IPS-18c (cell line): ENCODE results near the gene CFAP70.
A peak's percentile ranks its signal among the peaks of the same experiment; 100 is the strongest.
"Not testable (repeated sequence)": the region's sequence is repeated elsewhere in the genome, so short reads cannot be mapped to it uniquely, and the experiment has no call there.

ENCODE experiments used
- H3K4me3 ChIP-seq: 2 replicates; pipeline ENCODE4 v1.7.0; 2013; ENCODE audit warnings: low read depth, mild to moderate bottlenecking, low read length, moderate library complexity; ENCODE audit not compliant: insufficient read depth
- H3K9me3 ChIP-seq: one replicate; pipeline ENCODE4 v1.6.1; 2013; ENCODE audit warnings: mild to moderate bottlenecking, low read length, moderate library complexity; ENCODE audit not compliant: control insufficient read depth, insufficient read depth

The CFAP70 gene

GRCh38 chr10:73358331-73359279, at the start of gene CFAP70:
CFAP70 (minus strand) TSS chr10:73358864; CDS start chr10:73354796, 4,068 bp downstream.
- peak within 1 kb of the TSS; percentile 82 for H3K4me3 ChIP-seq
- no peaks in the 10 kb centered on the region for H3K9me3 ChIP-seq

GRCh38 chr10:73408061-73408460, 49.4 kb upstream of the CFAP70 start:
- no peak overlapping the region for H3K4me3 ChIP-seq
- no peaks in the 10 kb centered on the region for H3K9me3 ChIP-seq

GRCh38 chr10:73407495-73407894, 48.8 kb upstream of the CFAP70 start:
- H3K9me3 ChIP-seq = no peaks in the 10 kb centered on the region
- H3K4me3 ChIP-seq = no peak overlapping the region

- H3K9me3 ChIP-seq = no peaks in the 10 kb centered on the region
- no peak overlapping the region for H3K4me3 ChIP-seq
Observed at GRCh38 chr10:73406846-73407245, 48.2 kb upstream of the CFAP70 start.

- no peak overlapping the region for H3K4me3 ChIP-seq
- H3K9me3 ChIP-seq = no peaks in the 10 kb centered on the region
Observed at GRCh38 chr10:73405556-73405955, 46.9 kb upstream of the CFAP70 start.

GRCh38 chr10:73404690-73405089, 46.0 kb upstream of the CFAP70 start:
- H3K9me3 ChIP-seq = no peaks in the 10 kb centered on the region
- H3K4me3 ChIP-seq = no peak overlapping the region

- H3K4me3 ChIP-seq = no peak overlapping the region
- H3K9me3 ChIP-seq = no peaks in the 10 kb centered on the region
Observed at GRCh38 chr10:73401636-73402035, 43.0 kb upstream of the CFAP70 start.

- H3K4me3 ChIP-seq = no peak overlapping the region
- H3K9me3 ChIP-seq = no peaks in the 10 kb centered on the region
Observed at GRCh38 chr10:73399063-73399462, 40.4 kb upstream of the CFAP70 start.

- Histone ChIP-seq H3K9me3 (no peaks in the 10 kb centered on the region), H3K4me3 (no peak overlapping the region)
Observed at GRCh38 chr10:73398024-73398423, 39.4 kb upstream of the CFAP70 start.

GRCh38 chr10:73394325-73394724, 35.7 kb upstream of the CFAP70 start:
- not testable (repeated sequence) for H3K4me3 ChIP-seq, H3K9me3 ChIP-seq

GRCh38 chr10:73388228-73388627, 29.6 kb upstream of the CFAP70 start:
- Histone ChIP-seq H3K4me3 (no peak overlapping the region), H3K9me3 (no peaks in the 10 kb centered on the region)

GRCh38 chr10:73386583-73386982, 27.9 kb upstream of the CFAP70 start:
- H3K4me3 ChIP-seq = no peak overlapping the region

GRCh38 chr10:73379064-73379748, 20.5 kb upstream of the CFAP70 start:
- Histone ChIP-seq H3K4me3 (no peak overlapping the region), H3K9me3 (no peaks in the 10 kb centered on the region)

More at GRCh38 chr10:73386583-73386982, 27.9 kb upstream of the CFAP70 start:
- H3K9me3 ChIP-seq = no peaks in the 10 kb centered on the region

GRCh38 chr10:73376679-73377078, 18.0 kb upstream of the CFAP70 start:
- H3K9me3 ChIP-seq = no peaks in the 10 kb centered on the region
- H3K4me3 ChIP-seq = no peak overlapping the region

- no peak overlapping the region for H3K4me3 ChIP-seq
- no peaks in the 10 kb centered on the region for H3K9me3 ChIP-seq
Observed at GRCh38 chr10:73368238-73368637, 9.6 kb upstream of the CFAP70 start.

- Histone ChIP-seq H3K4me3 (no peak overlapping the region), H3K9me3 (no peaks in the 10 kb centered on the region)
Observed at GRCh38 chr10:73366381-73367298, 8.0 kb upstream of the CFAP70 start.

GRCh38 chr10:73364964-73365363, 6.3 kb upstream of the CFAP70 start:
- no peaks in the 10 kb centered on the region for H3K9me3 ChIP-seq
- H3K4me3 ChIP-seq = no peak overlapping the region
